ENCODE results near the gene ZBTB7C.

ZBTB7C gene

GRCh38 chr18:48356909-48357631, 52.1 kb downstream of the ZBTB7C start:
- no peak for TF ChIP-seq CTCF (IDR thresholded peaks at IDR 0.05; ENCODE audit: insufficient read depth, low read length, poor library complexity, severe bottlenecking)
- TF ChIP-seq EZH2phosphoT487 (conservative IDR thresholded peaks at IDR 0.05; ENCODE audit: low read length) = no peak
- no peak overlapping the region for H3K4me2 ChIP-seq (ENCODE audit: low read depth, low read length, poor library complexity, severe bottlenecking)
- no peaks in the 10 kb centered on the region for H3K9me3 ChIP-seq (ENCODE audit: insufficient read depth, low read length)
- no peaks in the 10 kb centered on the region for H4K20me1 ChIP-seq (ENCODE audit: low read depth, low read length)
- H3K4me3 ChIP-seq (ENCODE audit: insufficient read depth, low read length, poor library complexity, severe bottlenecking) = no peak overlapping the region
- H3K27me3 ChIP-seq (ENCODE audit: low read length) = no peaks in the 10 kb centered on the region
- H3K36me3 ChIP-seq (ENCODE audit: low read length) = no peaks in the 10 kb centered on the region
- no peak overlapping the region for H3K27ac ChIP-seq (ENCODE audit: low read depth, low read length)
- no peak overlapping the region for H2AFZ ChIP-seq (ENCODE audit: low read depth, low read length, severe bottlenecking)
- H3K9ac ChIP-seq (ENCODE audit: low read length) = no peak overlapping the region
- H3K79me2 ChIP-seq (ENCODE audit: insufficient read depth, low read length) = no peaks in the 10 kb centered on the region
- no peaks in the 10 kb centered on the region for H3F3A ChIP-seq (ENCODE audit: insufficient read depth)
- H3K9me2 ChIP-seq (replicated peaks; ENCODE audit: insufficient read depth, low read length) = no peaks in the 10 kb centered on the region

- no peaks in the 10 kb centered on the region for H3K9me3 ChIP-seq (ENCODE audit: insufficient read depth, low read length)
- no peak overlapping the region for H3K4me2 ChIP-seq (ENCODE audit: low read depth, low read length, poor library complexity, severe bottlenecking)
- H3K79me2 ChIP-seq (ENCODE audit: insufficient read depth, low read length) = no peaks in the 10 kb centered on the region
- no peak overlapping the region for H3K27ac ChIP-seq (ENCODE audit: low read depth, low read length)
- H3K9me2 ChIP-seq (replicated peaks; ENCODE audit: insufficient read depth, low read length) = no peaks in the 10 kb centered on the region
- no peaks in the 10 kb centered on the region for H3K27me3 ChIP-seq (ENCODE audit: low read length)
- H3K4me3 ChIP-seq (ENCODE audit: insufficient read depth, low read length, poor library complexity, severe bottlenecking) = no peak overlapping the region
- H3F3A ChIP-seq (ENCODE audit: insufficient read depth) = no peaks in the 10 kb centered on the region
- no peak overlapping the region for H2AFZ ChIP-seq (ENCODE audit: low read depth, low read length, severe bottlenecking)
- no peaks in the 10 kb centered on the region for H4K20me1 ChIP-seq (ENCODE audit: low read depth, low read length)
- TF ChIP-seq CTCF (IDR thresholded peaks at IDR 0.05; ENCODE audit: insufficient read depth, low read length, poor library complexity, severe bottlenecking) (no peak), EZH2phosphoT487 (conservative IDR thresholded peaks at IDR 0.05; ENCODE audit: low read length) (no peak)
- H3K36me3 ChIP-seq (ENCODE audit: low read length) = no peaks in the 10 kb centered on the region
- H3K9ac ChIP-seq (ENCODE audit: low read length) = no peak overlapping the region
Observed at GRCh38 chr18:48356151-48356745, 52.9 kb downstream of the ZBTB7C start.

GRCh38 chr18:48355276-48356115, 53.7 kb downstream of the ZBTB7C start:
- no peaks in the 10 kb centered on the region for H3K9me2 ChIP-seq (replicated peaks; ENCODE audit: insufficient read depth, low read length)
- H3K36me3 ChIP-seq (ENCODE audit: low read length) = no peaks in the 10 kb centered on the region
- H3K27ac ChIP-seq (ENCODE audit: low read depth, low read length) = no peak overlapping the region
- no peak overlapping the region for H3K4me2 ChIP-seq (ENCODE audit: low read depth, low read length, poor library complexity, severe bottlenecking)
- H4K20me1 ChIP-seq (ENCODE audit: low read depth, low read length) = no peaks in the 10 kb centered on the region
- no peaks in the 10 kb centered on the region for H3K79me2 ChIP-seq (ENCODE audit: insufficient read depth, low read length)
- H3K27me3 ChIP-seq (ENCODE audit: low read length) = no peaks in the 10 kb centered on the region
- H3K9me3 ChIP-seq (ENCODE audit: insufficient read depth, low read length) = no peaks in the 10 kb centered on the region
- H3K4me3 ChIP-seq (ENCODE audit: insufficient read depth, low read length, poor library complexity, severe bottlenecking) = no peak overlapping the region
- no peak overlapping the region for H3K9ac ChIP-seq (ENCODE audit: low read length)
- TF ChIP-seq EZH2phosphoT487 (conservative IDR thresholded peaks at IDR 0.05; ENCODE audit: low read length) (no peak), CTCF (IDR thresholded peaks at IDR 0.05; ENCODE audit: insufficient read depth, low read length, poor library complexity, severe bottlenecking) (no peak)
- H2AFZ ChIP-seq (ENCODE audit: low read depth, low read length, severe bottlenecking) = no peak overlapping the region
- H3F3A ChIP-seq (ENCODE audit: insufficient read depth) = no peaks in the 10 kb centered on the region

Data from SU-DHL-6 (cell line).